A549 (cell line): ENCODE measurements around the gene CAMSAP1. TPM values are rescaled to one million over a fixed set of nuclear protein-coding genes. Genes with fewer than 3 reads are reported as not detected.

Source experiments
- ATAC-seq, 2 experiments: fragments of 200-7000 bp in 1 of 2; fragments of >200 bp in 1 of 2; cut with Nextera tagmentation in 1 of 2; cut with Tn5 transposase in 1 of 2; 3 replicates each; pipeline versions ENCODE4 v1.8.0 to v1.9.1; 2018 to 2020; ENCODE audit warnings: mild to moderate bottlenecking in 1 of 2, moderate library complexity in 1 of 2
- CTCF ChIA-PET: fragments of 300-600 bp; sonication (Branson Sonifier 250); formaldehyde crosslinking; extraction: SDS; loops from one replicate; lab custom pipeline; 2021; ENCODE audit warnings: antibody characterized with exemption, inconsistent platforms; lab: Yijun Ruan, JAX
- POLR2A ChIA-PET: fragments of 350-600 bp; formaldehyde crosslinking; extraction: SDS; loops from one replicate; lab custom pipeline; 2021; ENCODE audit warnings: antibody characterized with exemption, inconsistent platforms; lab: Yijun Ruan, JAX
- DNase-seq, 2 experiments: peaks; one replicate each; pipeline versions ENCODE4 v3.0.0 to v3.0.0-alpha.2; 2011 to 2016; ENCODE audit warnings: low read depth in 1 of 2, low spot score in 1 of 2
- FAIRE-seq: peaks from 2 replicates; lab custom pipeline; 2011; peaks lifted over from hg19 to GRCh38; lab: Jason Lieb, UNC
- H3K27ac ChIP-seq, 2 experiments: fragments of >200 bp; sonication (Bioruptor Twin); formaldehyde crosslinking; 3 replicates each; pipeline ENCODE4 v1.5.1; 2016 to 2017
- H3K4me1 ChIP-seq: fragments of >200 bp; sonication (Bioruptor Twin); formaldehyde crosslinking; 3 replicates; pipeline ENCODE4 v1.6.1; 2016
- H3K4me2 ChIP-seq: fragments of >200 bp; sonication (Bioruptor Twin); formaldehyde crosslinking; 3 replicates; pipeline ENCODE4 v1.6.1; 2016
- H3K4me3 ChIP-seq: fragments of >200 bp; sonication (Bioruptor Twin); formaldehyde crosslinking; 3 replicates; pipeline ENCODE4 v1.5.1; 2016
- H3K9me3 ChIP-seq: fragments of >200 bp; sonication (Bioruptor Twin); formaldehyde crosslinking; 3 replicates; pipeline ENCODE4 v1.6.1; 2016
- ATOH8 ChIP-seq: fragments of 250-450 bp; sonication (Bioruptor Pico); IDR thresholded peaks from 2 replicates; pipeline ENCODE4 v1.5.0; 2020; ENCODE audit warnings: low read depth, mild to moderate bottlenecking, moderate library complexity
- CHD2 ChIP-seq: fragments of 150-350 bp; IDR thresholded peaks from 2 replicates; pipeline ENCODE4 v1.6.1; 2014; ENCODE audit warnings: low read length; ENCODE audit not compliant: partially characterized antibody
- CTCF ChIP-seq: fragments of >200 bp; sonication (Bioruptor Twin); formaldehyde crosslinking; IDR thresholded peaks from 3 replicates; pipeline ENCODE4 v1.5.1; 2016
- EHF ChIP-seq: fragments of 250-450 bp; sonication (Bioruptor Pico); IDR thresholded peaks from 2 replicates; pipeline ENCODE4 v1.5.0; 2020; ENCODE audit warnings: mild to moderate bottlenecking
- EHMT2 ChIP-seq: fragments of 200-600 bp; sonication (generic); IDR thresholded peaks from 2 replicates; pipeline ENCODE4 v1.6.1; 2016; ENCODE audit warnings: antibody characterized with exemption, low read depth, mild to moderate bottlenecking, moderate library complexity
- ELK1 ChIP-seq: fragments of 150-350 bp; IDR thresholded peaks from 2 replicates; pipeline ENCODE4 v1.6.1; 2014; ENCODE audit warnings: low read depth, mild to moderate bottlenecking, low read length
- FOXS1 ChIP-seq: fragments of 250-450 bp; sonication (Bioruptor Pico); IDR thresholded peaks from 2 replicates; pipeline ENCODE4 v1.5.0; 2020; ENCODE audit warnings: mild to moderate bottlenecking, moderate library complexity
- GATA3 ChIP-seq: IDR thresholded peaks from 2 replicates; pipeline ENCODE4 v1.6.1; 2012; ENCODE audit warnings: borderline replicate concordance
- HDAC2 ChIP-seq: fragments of 200-600 bp; sonication (generic); IDR thresholded peaks from 2 replicates; pipeline ENCODE4 v1.6.1; 2016
- HEYL ChIP-seq: fragments of 250-450 bp; sonication (Bioruptor Pico); IDR thresholded peaks from 2 replicates; pipeline ENCODE4 v1.8.0; 2021; ENCODE audit warnings: mild to moderate bottlenecking, moderate library complexity
- HOXB5 ChIP-seq: fragments of 250-450 bp; sonication (Bioruptor Pico); IDR thresholded peaks from 2 replicates; pipeline ENCODE4 v1.5.0; 2020; ENCODE audit warnings: mild to moderate bottlenecking, moderate library complexity
- KDM1A ChIP-seq: fragments of 200-600 bp; sonication (generic); IDR thresholded peaks from 2 replicates; pipeline ENCODE4 v1.6.1; 2016; ENCODE audit warnings: low read depth, mild to moderate bottlenecking
- MAX ChIP-seq: IDR thresholded peaks from 2 replicates; pipeline ENCODE4 v1.6.1; 2012
- PBX3 ChIP-seq: IDR thresholded peaks from 2 replicates; pipeline ENCODE4 v1.6.1; 2012
- POLR2A ChIP-seq: IDR thresholded peaks from 2 replicates; pipeline ENCODE4 v1.6.1; 2012; ENCODE audit warnings: mild to moderate bottlenecking, low read length
- RAD21 ChIP-seq, 2 experiments: fragments of >200 bp in 1 of 2; sonication (Bioruptor Twin) in 1 of 2; formaldehyde crosslinking in 1 of 2; IDR thresholded peaks in 1 of 2; conservative IDR thresholded peaks in 1 of 2; 2 replicates in 1 of 2; 3 replicates in 1 of 2; pipeline ENCODE4 v1.6.1; 2012 to 2018; ENCODE audit warnings: inconsistent platforms in 1 of 2
- RARB ChIP-seq: fragments of 250-450 bp; sonication (Bioruptor Pico); IDR thresholded peaks from 2 replicates; pipeline ENCODE4 v1.8.0; 2021; ENCODE audit warnings: mild to moderate bottlenecking, moderate library complexity
- RCOR1 ChIP-seq: fragments of 150-350 bp; IDR thresholded peaks from 2 replicates; pipeline ENCODE4 v1.6.1; 2014; ENCODE audit warnings: antibody characterized with exemption, low read length, low read depth
- REST ChIP-seq: fragments of 200-600 bp; sonication (generic); IDR thresholded peaks from 2 replicates; pipeline ENCODE4 v1.6.1; 2016; ENCODE audit warnings: antibody characterized with exemption, mild to moderate bottlenecking, moderate library complexity
- RFX5 ChIP-seq: fragments of 450-650 bp; IDR thresholded peaks from 2 replicates; pipeline ENCODE4 v1.7.1; 2014; ENCODE audit warnings: antibody characterized with exemption, mild to moderate bottlenecking, moderate library complexity
- TFCP2L1 ChIP-seq: fragments of 250-450 bp; sonication (Bioruptor Pico); IDR thresholded peaks from 2 replicates; pipeline ENCODE4 v1.5.0; 2021; ENCODE audit warnings: mild to moderate bottlenecking
- USF2 ChIP-seq: fragments of 450-650 bp; IDR thresholded peaks from 2 replicates; pipeline ENCODE4 v1.6.1; 2014; ENCODE audit warnings: antibody characterized with exemption
- ZC3H11A ChIP-seq: fragments of 450-650 bp; IDR thresholded peaks from 2 replicates; pipeline ENCODE4 v1.6.1; 2014; ENCODE audit warnings: antibody characterized with exemption, mild to moderate bottlenecking
- WGBS: methylation state at CpG from one replicate; pipeline ENCODE4 v1.1.6; 2017; ENCODE audit errors: missing lambda C conversion rate; 5-methylcytosine and 5-hydroxymethylcytosine counted together
- polyA plus RNA-seq, 4 experiments: library from polyadenylated mRNA; depleted of rRNA in 3 of 4; stranded (reverse); fragments of >200 nt; fragmentation: RNase III in 1 of 4; extraction: RNeasy Plus Mini Kit Qiagen cat#74134 plus additional on column Dnase treatment in 1 of 4; gene quantifications; 2 replicates in 3 of 4; 3 replicates in 1 of 4; pipeline ENCODE4 v1.2.3, GENCODE V29; 2011 to 2017

CAMSAP1 gene
- polyA plus RNA-seq, 2 of the 4 experiments (the other 2 are of a cell fraction), result 8.6 to 15.0 TPM

GRCh38 chr9:135766251-135766650 is 141.1 kb downstream of the CAMSAP1 start:
- no peak for FAIRE-seq
- peaks cover 12% of the 10 kb centered on the region for H3K9me3 ChIP-seq

GRCh38 chr9:135765416-135765815 is 141.9 kb downstream of the CAMSAP1 start:
- ChIA-PET CTCF (no interaction called here), POLR2A (no interaction called here)
- 51% methylated on average over 5 of the region's 13 CpGs for WGBS
- Histone ChIP-seq H3K9me3 (peaks cover 12% of the 10 kb centered on the region), H3K27ac (no peak overlapping the region), H3K4me3 (no peak overlapping the region), H3K4me2 (no peak overlapping the region), H3K4me1 (no peaks in the 10 kb centered on the region)
- TF ChIP-seq MAX (no peak), RARB (CRISPR knock-in tag) (no peak)
- FAIRE-seq (no peak), ATAC-seq (no peak), DNase-seq (no peak)

More at GRCh38 chr9:135766251-135766650, 141.1 kb downstream of the CAMSAP1 start:
- Histone ChIP-seq H3K4me1 (no peaks in the 10 kb centered on the region), H3K4me3 (no peak overlapping the region)
- DNase-seq, result no peak
- WGBS, result 46% methylated on average over 3 of the region's 4 CpGs
- TF ChIP-seq ZC3H11A (no peak), ATOH8 (CRISPR knock-in tag) (no peak), USF2 (no peak), TFCP2L1 (CRISPR knock-in tag) (no peak), RCOR1 (no peak), GATA3 (no peak), CHD2 (no peak)
- TF ChIP-seq, all 56 proteins: peak for 0
- CTCF ChIA-PET, result interaction anchor here (0.8 kb wide), 1 partner anchor 13 kb away, joined by 3 read pairs; no protein-coding TSS in a partner anchor
- no peak overlapping the region for H3K4me2 ChIP-seq
- POLR2A ChIA-PET, result no interaction called here
- no peak overlapping the region for H3K27ac ChIP-seq
- no peak for ATAC-seq

GRCh38 chr9:135764731-135765130 is 142.6 kb downstream of the CAMSAP1 start:
- Histone ChIP-seq H3K4me1 (no peaks in the 10 kb centered on the region), H3K4me3 (no peak overlapping the region), H3K9me3 (peaks cover 12% of the 10 kb centered on the region), H3K4me2 (no peak overlapping the region), H3K27ac (no peak overlapping the region)
- ATAC-seq, result no peak
- FAIRE-seq, result no peak
- CTCF ChIA-PET, result no interaction called here
- DNase-seq, result no peak
- POLR2A ChIA-PET, result no interaction called here
- WGBS, result 70% methylated on average over 12 of the region's 19 CpGs
- no peak for TF ChIP-seq RFX5
- TF ChIP-seq RAD21 (conservative IDR thresholded peaks at IDR 0.05 in 1 of 2, IDR thresholded peaks at IDR 0.05 in 1 of 2), result no peak
- no peak for TF ChIP-seq EHMT2
- TF ChIP-seq HEYL, result no peak
- TF ChIP-seq PBX3, result no peak
- no peak for TF ChIP-seq HOXB5 (CRISPR knock-in tag)
- TF ChIP-seq FOXS1 (CRISPR knock-in tag), result no peak
- TF ChIP-seq GATA3, result no peak
- no peak for TF ChIP-seq KDM1A
- TF ChIP-seq ELK1, result no peak
- TF ChIP-seq CTCF, result no peak
- no peak for TF ChIP-seq REST
- TF ChIP-seq EHF (CRISPR knock-in tag), result no peak
- TF ChIP-seq POLR2A, result no peak
- no peak for TF ChIP-seq HDAC2
